Neural progenitor cell (in vitro differentiated cells): ENCODE data around the gene DISP3. TPM values are rescaled to one million over a fixed set of nuclear protein-coding genes. Genes with fewer than 3 reads are reported as not detected.

Experiments used
- DNase-seq: peaks from one replicate; pipeline ENCODE4 v3.0.0-alpha.2; 2016; ENCODE audit warnings: low spot score
- H2AFZ ChIP-seq: fragments of 200-600 bp; sonication (generic); replicated peaks from 2 replicates; pipeline ENCODE4 v1.6.1; 2016; ENCODE audit warnings: antibody characterized with exemption
- H3F3A ChIP-seq: fragments of 200-600 bp; sonication (generic); 2 replicates; pipeline ENCODE4 v1.6.1; 2016; ENCODE audit warnings: antibody characterized with exemption, low read depth
- H3K27ac ChIP-seq: fragments of 200-600 bp; sonication (generic); 2 replicates; pipeline ENCODE4 v1.5.1; 2016; ENCODE audit warnings: mild to moderate bottlenecking
- H3K27me3 ChIP-seq: fragments of 200-600 bp; sonication (generic); 2 replicates; pipeline ENCODE4 v1.6.1; 2016; ENCODE audit warnings: mild to moderate bottlenecking, moderate library complexity
- H3K36me3 ChIP-seq: fragments of 200-600 bp; sonication (generic); 2 replicates; pipeline ENCODE4 v1.5.1; 2016
- H3K4me1 ChIP-seq: fragments of 200-600 bp; sonication (generic); 2 replicates; pipeline ENCODE4 v1.6.1; 2016; ENCODE audit warnings: mixed run types
- H3K4me2 ChIP-seq: fragments of 200-600 bp; sonication (generic); 2 replicates; pipeline ENCODE4 v1.6.1; 2016
- H3K4me3 ChIP-seq: fragments of 200-600 bp; sonication (generic); 2 replicates; pipeline ENCODE4 v1.5.1; 2016
- H3K79me2 ChIP-seq: fragments of 200-600 bp; sonication (generic); 2 replicates; pipeline ENCODE4 v1.6.1; 2016; ENCODE audit warnings: low read depth
- H3K9ac ChIP-seq: fragments of 200-600 bp; sonication (generic); 2 replicates; pipeline ENCODE4 v1.6.1; 2016
- H3K9me3 ChIP-seq: fragments of 200-600 bp; sonication (generic); 2 replicates; pipeline ENCODE4 v1.5.1; 2016; ENCODE audit warnings: low read depth
- H4K20me1 ChIP-seq: fragments of 200-600 bp; sonication (generic); 2 replicates; pipeline ENCODE4 v1.6.1; 2016; ENCODE audit warnings: low read depth
- H3K27ac Mint-ChIP-seq: 3 replicates; pipeline ENCODE4 v1.8.0; 2021; ENCODE audit warnings: mixed read lengths
- H3K27me3 Mint-ChIP-seq: 2 replicates; pipeline ENCODE4 v1.8.0; 2022; ENCODE audit warnings: low read depth, mild to moderate bottlenecking, inconsistent platforms, moderate library complexity, mixed read lengths; ENCODE audit not compliant: insufficient read depth
- H3K36me3 Mint-ChIP-seq: 3 replicates; pipeline ENCODE4 v1.8.0; 2021; ENCODE audit warnings: mixed read lengths
- H3K4me1 Mint-ChIP-seq: 3 replicates; pipeline ENCODE4 v1.8.0; 2021; ENCODE audit warnings: mixed read lengths
- H3K4me3 Mint-ChIP-seq: 3 replicates; pipeline ENCODE4 v1.8.0; 2021; ENCODE audit warnings: mild to moderate bottlenecking, moderate library complexity, mixed read lengths
- H3K9me3 Mint-ChIP-seq: 3 replicates; pipeline ENCODE4 v1.8.0; 2020; ENCODE audit warnings: mixed read lengths
- CTCF ChIP-seq: fragments of 200-600 bp; sonication (generic); IDR thresholded peaks from 2 replicates; pipeline ENCODE4 v1.5.1; 2017; ENCODE audit warnings: antibody characterized with exemption, mild to moderate bottlenecking
- EZH2 ChIP-seq: fragments of 200-600 bp; sonication (generic); IDR thresholded peaks from 2 replicates; pipeline ENCODE4 v1.6.1; 2017; ENCODE audit warnings: antibody characterized with exemption, mild to moderate bottlenecking, moderate library complexity
- EZH2phosphoT487 ChIP-seq: fragments of 200-600 bp; sonication (generic); IDR thresholded peaks from 2 replicates; pipeline ENCODE4 v1.6.1; 2017; ENCODE audit warnings: antibody characterized with exemption
- total RNA-seq: library from RNA; depleted of rRNA; stranded (reverse); fragments of >200 nt; gene quantifications from 2 replicates; pipeline ENCODE4 v1.2.3, GENCODE V29; 2015; ENCODE audit warnings: low replicate concordance

DISP3 gene
- total RNA-seq, 1 donor from 2014 or later: 2.0 TPM

GRCh38 chr1:11535761-11536572 is 57.0 kb downstream of the DISP3 start:
- H3K79me2 ChIP-seq: no peaks in the 10 kb centered on the region
- H3K27ac Mint-ChIP-seq: no peak overlapping the region
- no peak overlapping the region for H3K4me2 ChIP-seq
- no peaks in the 10 kb centered on the region for H3K36me3 ChIP-seq
- H3K4me1 ChIP-seq: no peaks in the 10 kb centered on the region
- H3F3A ChIP-seq: no peaks in the 10 kb centered on the region
- no peaks in the 10 kb centered on the region for H3K9me3 Mint-ChIP-seq
- H3K9me3 ChIP-seq: no peaks in the 10 kb centered on the region
- peaks cover 6% of the 10 kb centered on the region for H3K4me1 Mint-ChIP-seq
- TF ChIP-seq EZH2phosphoT487 (no peak), EZH2 (no peak), CTCF (no peak)
- H3K36me3 Mint-ChIP-seq: no peaks in the 10 kb centered on the region
- no peak for DNase-seq
- no peaks in the 10 kb centered on the region for H3K27me3 ChIP-seq
- no peak overlapping the region for H3K4me3 ChIP-seq
- no peak overlapping the region for H3K4me3 Mint-ChIP-seq
- H3K27ac ChIP-seq: no peak overlapping the region
- peaks cover 6% of the 10 kb centered on the region for H3K27me3 Mint-ChIP-seq
- H4K20me1 ChIP-seq: peaks cover 4% of the 10 kb centered on the region
- no peak overlapping the region for H3K9ac ChIP-seq
- H2AFZ ChIP-seq: no peak overlapping the region

- Histone ChIP-seq H3K9ac (no peak overlapping the region), H2AFZ (no peak overlapping the region), H3F3A (no peaks in the 10 kb centered on the region), H3K9me3 (no peaks in the 10 kb centered on the region), H3K27ac (no peak overlapping the region), H3K36me3 (no peaks in the 10 kb centered on the region), H4K20me1 (peaks cover 4% of the 10 kb centered on the region), H3K4me3 (no peak overlapping the region), H3K4me2 (no peak overlapping the region), H3K79me2 (no peaks in the 10 kb centered on the region), H3K4me1 (no peaks in the 10 kb centered on the region), H3K27me3 (no peaks in the 10 kb centered on the region)
- peaks cover 5% of the 10 kb centered on the region for H3K27me3 Mint-ChIP-seq
- H3K27ac Mint-ChIP-seq: no peak overlapping the region
- no peak for DNase-seq
- peaks cover 5% of the 10 kb centered on the region for H3K4me1 Mint-ChIP-seq
- H3K9me3 Mint-ChIP-seq: no peaks in the 10 kb centered on the region
- no peak for TF ChIP-seq CTCF
- no peak for TF ChIP-seq EZH2
- no peak for TF ChIP-seq EZH2phosphoT487
- no peaks in the 10 kb centered on the region for H3K36me3 Mint-ChIP-seq
- H3K4me3 Mint-ChIP-seq: no peak overlapping the region
Observed at GRCh38 chr1:11536573-11537379, 57.8 kb downstream of the DISP3 start.

DNA sequence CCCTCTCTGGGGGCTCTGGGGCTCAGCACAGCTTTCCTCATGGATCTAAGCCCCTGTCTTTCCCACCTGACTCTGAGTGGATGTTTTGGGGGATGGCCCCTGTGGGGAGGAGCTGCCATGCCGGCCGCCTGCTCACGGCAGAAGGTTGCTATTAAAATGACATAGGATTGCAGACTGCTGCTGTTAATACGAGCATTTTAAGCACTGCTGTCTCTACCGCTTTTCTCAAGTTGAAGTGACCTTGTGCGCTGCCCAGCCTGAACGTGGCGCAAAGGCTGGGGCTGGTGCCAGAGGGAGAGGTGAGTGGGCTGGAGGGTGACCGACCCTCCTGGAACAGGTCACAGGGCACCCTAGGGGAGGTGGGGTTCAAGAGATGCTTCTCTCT is 58.4 kb downstream of the DISP3 start:
- H3K4me3 ChIP-seq: no peak overlapping the region
- no peaks in the 10 kb centered on the region for H3K9me3 Mint-ChIP-seq
- no peak overlapping the region for H3K9ac ChIP-seq
- no peaks in the 10 kb centered on the region for H3K36me3 Mint-ChIP-seq
- DNase-seq: no peak
- no peak for TF ChIP-seq EZH2
- TF ChIP-seq CTCF: no peak
- TF ChIP-seq EZH2phosphoT487: no peak
- H3K79me2 ChIP-seq: no peaks in the 10 kb centered on the region
- H3K4me1 Mint-ChIP-seq: peaks cover 5% of the 10 kb centered on the region
- H3K4me3 Mint-ChIP-seq: no peak overlapping the region
- no peaks in the 10 kb centered on the region for H3F3A ChIP-seq
- H3K9me3 ChIP-seq: no peaks in the 10 kb centered on the region
- H3K27ac ChIP-seq: no peak overlapping the region
- H3K4me2 ChIP-seq: no peak overlapping the region
- H4K20me1 ChIP-seq: peaks cover 4% of the 10 kb centered on the region
- no peaks in the 10 kb centered on the region for H3K36me3 ChIP-seq
- H3K27me3 Mint-ChIP-seq: peaks cover 5% of the 10 kb centered on the region
- no peak overlapping the region for H2AFZ ChIP-seq
- H3K27ac Mint-ChIP-seq: peak overlapping the region; percentile 50
- H3K4me1 ChIP-seq: no peaks in the 10 kb centered on the region
- H3K27me3 ChIP-seq: no peaks in the 10 kb centered on the region
